ENCODE data around the gene SNX17. TPM values are rescaled to one million over a fixed set of nuclear protein-coding genes. Genes with fewer than 3 reads are reported as not detected.

SNX17 gene
- total RNA-seq, 6 experiments from 2014 or later: 50.1 to 58.9 (median 54.1) TPM

- Histone ChIP-seq H3K4me3 (peak overlapping the region; percentile 54 to 77 (median 65)), H3K27me3 (no peaks in the 10 kb centered on the region), H3K36me3 (peaks cover 6 to 55% (median 18%) of the 10 kb centered on the region in 4 donors), H3K9me3 (no peaks in the 10 kb centered on the region), H3K4me1 (peaks cover 0 to 41% (median 15%) of the 10 kb centered on the region in 4 donors), H3K27ac (peak overlapping the region; percentile 61 to 95 (median 93))
- intact Hi-C loops (cut with DNase I): no loop called here
- ATAC-seq (no peak), DNase-seq (no peak)
- TF ChIP-seq POLR2A (IDR thresholded peaks at IDR 0.05) (no peak), CTCF (IDR thresholded peaks at IDR 0.05) (no peak)
- 38% methylated on average over 2 of the region's 2 CpGs for WGBS (ENCODE audit: insufficient coverage, low coverage, low lambda C conversion rate, missing lambda C conversion rate)
Measured at GRCh38 chr2:27379383-27379835, 9.0 kb downstream of the SNX17 start.

DNA sequence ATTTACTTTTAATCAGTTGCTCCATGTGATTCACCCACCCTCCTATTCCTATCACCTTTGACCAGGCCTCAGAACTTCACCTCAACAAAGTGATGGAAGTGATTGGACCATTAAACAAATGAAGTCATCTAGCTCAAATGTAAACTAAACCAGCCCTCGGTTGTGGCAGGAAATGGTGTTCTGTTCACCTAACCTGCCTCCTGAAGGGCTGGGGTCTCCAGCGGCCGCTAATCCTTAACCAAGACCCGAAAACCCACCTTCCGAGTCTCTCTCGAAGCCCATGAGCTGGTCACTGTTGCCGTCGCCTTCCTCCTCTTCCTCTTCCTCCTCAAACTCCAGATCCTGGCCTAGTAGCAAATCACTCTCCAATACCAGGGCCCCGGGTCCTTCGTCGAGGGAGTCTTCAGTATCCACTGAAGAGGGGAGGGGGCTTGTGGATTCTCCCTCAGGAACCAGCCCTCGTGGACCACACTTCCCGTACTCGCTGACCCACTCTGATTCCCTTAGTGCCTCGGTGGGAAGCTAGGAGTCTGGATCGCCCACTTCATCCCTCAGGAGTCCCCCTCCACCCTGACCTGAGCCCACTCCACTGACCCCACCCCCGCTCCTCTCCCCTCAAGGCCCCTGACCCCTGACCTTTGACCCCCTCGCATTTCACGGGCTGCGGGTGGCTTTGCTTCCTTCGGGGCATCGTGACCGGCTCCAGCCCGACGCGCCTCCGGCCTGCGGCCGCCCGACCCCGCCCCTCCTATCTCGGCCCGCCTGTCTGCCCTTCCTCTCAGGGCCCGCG lies 9.6 kb downstream of the SNX17 start:
- H3K27ac ChIP-seq: peak overlapping the region; percentile 61 to 95 (median 93)
- H3K9me3 ChIP-seq: no peaks in the 10 kb centered on the region
- WGBS (ENCODE audit: insufficient coverage, low coverage, low lambda C conversion rate, missing lambda C conversion rate): under 1% methylated on average over 35 of the region's 35 CpGs
- ATAC-seq: peak; percentile 46 to 56 (median 54)
- H3K4me3 ChIP-seq: peak overlapping the region; percentile 54 to 77 (median 65)
- no peaks in the 10 kb centered on the region for H3K27me3 ChIP-seq
- TF ChIP-seq CTCF (IDR thresholded peaks at IDR 0.05) (no peak), POLR2A (IDR thresholded peaks at IDR 0.05) (peak; percentile 77)
- DNase-seq: peak; percentile 85 to 87 (median 86)
- peaks cover 7 to 55% (median 15%) of the 10 kb centered on the region in 4 donors for H3K36me3 ChIP-seq
- intact Hi-C loops (cut with DNase I): no loop called here
- H3K4me1 ChIP-seq: peaks cover 0 to 41% (median 15%) of the 10 kb centered on the region in 4 donors

- intact Hi-C loops (cut with DNase I): no loop called here
- ATAC-seq: peak; percentile 73 to 90 (median 85)
- peak; percentile 97 to 99 (median 99) for DNase-seq
- peaks cover 0 to 41% (median 15%) of the 10 kb centered on the region in 4 donors for H3K4me1 ChIP-seq
- WGBS (ENCODE audit: insufficient coverage, low coverage, low lambda C conversion rate, missing lambda C conversion rate): 17% methylated on average over 33 of the region's 67 CpGs
- no peaks in the 10 kb centered on the region for H3K9me3 ChIP-seq
- TF ChIP-seq CTCF (IDR thresholded peaks at IDR 0.05) (no peak), POLR2A (IDR thresholded peaks at IDR 0.05) (peak; percentile 81)
- H3K36me3 ChIP-seq: peaks cover 3 to 47% (median 11%) of the 10 kb centered on the region in 4 donors
- H3K27me3 ChIP-seq: no peaks in the 10 kb centered on the region
- peak within 1 kb of the TSS; percentile 61 to 95 (median 93) for H3K27ac ChIP-seq
- peak within 1 kb of the TSS; percentile 54 to 77 (median 65) for H3K4me3 ChIP-seq
Measured at GRCh38 chr2:27380626-27381545, 10.5 kb downstream of the SNX17 start, which contains the start of gene ZNF513. Gene ZNF513 (minus strand): TSS chr2:27380734. CDS start chr2:27380526, 208 bp downstream.

GRCh38 chr2:27381577-27382181 lies 11.3 kb downstream of the SNX17 start:
- Histone ChIP-seq H3K27me3 (no peaks in the 10 kb centered on the region), H3K36me3 (peaks cover 0 to 39% (median 8%) of the 10 kb centered on the region in 4 donors), H3K4me3 (no peak overlapping the region), H3K27ac (no peak overlapping the region), H3K4me1 (peaks cover 0 to 35% (median 13%) of the 10 kb centered on the region in 4 donors), H3K9me3 (no peaks in the 10 kb centered on the region)
- 96% methylated on average over 5 of the region's 10 CpGs for WGBS (ENCODE audit: insufficient coverage, low coverage, low lambda C conversion rate, missing lambda C conversion rate)
- ATAC-seq: no peak
- TF ChIP-seq CTCF (IDR thresholded peaks at IDR 0.05) (no peak), POLR2A (IDR thresholded peaks at IDR 0.05) (no peak)
- intact Hi-C loops (cut with DNase I): no loop called here
- no peak for DNase-seq
